ENCODE data around the gene NATD1.

- TF ChIP-seq EZH2 (IDR thresholded peaks at IDR 0.05) (no peak), POLR2AphosphoS5 (IDR thresholded peaks at IDR 0.05; ENCODE audit: borderline replicate concordance, low read depth, low read length) (no peak), FOXP2 (optimal IDR thresholded peaks at IDR 0.05; ENCODE audit: control extremely low read depth, extremely low read length, insufficient read depth) (no peak)
These were observed 38.1 kb upstream of the NATD1 start for GRCh38 chr17:21291357-21291756.

Measured in SK-N-MC (cell line).